Astrocyte (in vitro differentiated cells and primary cell): ENCODE data around the gene CNPY3. TPM values are rescaled to one million over a fixed set of nuclear protein-coding genes. Genes with fewer than 3 reads are reported as not detected.

Experiments
- DNase-seq: peaks from one replicate; pipeline ENCODE4 v3.0.0-alpha.2; 2010; ENCODE audit warnings: low read depth
- FAIRE-seq: peaks from 2 replicates; lab custom pipeline; 2011; peaks lifted over from hg19 to GRCh38; lab: Jason Lieb, UNC
- H2AFZ ChIP-seq: 2 replicates; pipeline ENCODE4 v1.6.0; 2012; ENCODE audit warnings: low read depth, low read length, inconsistent platforms
- H3K27ac ChIP-seq: 2 replicates; pipeline ENCODE4 v1.5.1; 2011; ENCODE audit warnings: low read depth, low read length, inconsistent platforms
- H3K27me3 ChIP-seq: 2 replicates; pipeline ENCODE4 v1.6.0; 2011; ENCODE audit warnings: low read length, inconsistent platforms; ENCODE audit not compliant: insufficient read depth
- H3K36me3 ChIP-seq: 2 replicates; pipeline ENCODE4 v1.5.1; 2011; ENCODE audit warnings: low read length, inconsistent platforms; ENCODE audit not compliant: insufficient read depth
- H3K4me1 ChIP-seq: 2 replicates; pipeline ENCODE4 v1.5.1; 2011; ENCODE audit warnings: low read length, inconsistent platforms; ENCODE audit not compliant: insufficient read depth
- H3K4me2 ChIP-seq: 2 replicates; pipeline ENCODE4 v1.6.0; 2012; ENCODE audit warnings: low read length, inconsistent platforms
- H3K4me3 ChIP-seq: 2 replicates; pipeline ENCODE4 v1.5.1; 2011; ENCODE audit warnings: low read depth, mild to moderate bottlenecking, low read length, inconsistent platforms; ENCODE audit not compliant: insufficient read depth
- H3K79me2 ChIP-seq: 2 replicates; pipeline ENCODE4 v1.6.0; 2012; ENCODE audit warnings: mild to moderate bottlenecking, low read length, inconsistent platforms; ENCODE audit not compliant: insufficient read depth
- H3K9ac ChIP-seq: 2 replicates; pipeline ENCODE4 v1.6.0; 2012; ENCODE audit warnings: mild to moderate bottlenecking, low read length, inconsistent platforms
- H3K9me3 ChIP-seq: 2 replicates; pipeline ENCODE4 v1.5.1; 2012; ENCODE audit warnings: low read depth, mild to moderate bottlenecking, low read length, inconsistent platforms; ENCODE audit not compliant: insufficient read depth
- H4K20me1 ChIP-seq: 2 replicates; pipeline ENCODE4 v1.6.0; 2012; ENCODE audit warnings: low read length, inconsistent platforms; ENCODE audit not compliant: insufficient read depth
- H3K27ac Mint-ChIP-seq: one replicate; pipeline ENCODE4 v1.8.0; 2021; ENCODE audit warnings: mild to moderate bottlenecking, mixed read lengths; ENCODE audit not compliant: unreplicated experiment
- H3K27me3 Mint-ChIP-seq: one replicate; pipeline ENCODE4 v1.8.0; 2021; ENCODE audit warnings: low read depth, mixed read lengths; ENCODE audit not compliant: unreplicated experiment
- H3K36me3 Mint-ChIP-seq: one replicate; pipeline ENCODE4 v1.8.0; 2021; ENCODE audit warnings: low read depth, mixed read lengths; ENCODE audit not compliant: unreplicated experiment
- H3K4me1 Mint-ChIP-seq: one replicate; pipeline ENCODE4 v1.8.0; 2021; ENCODE audit warnings: low read depth, mixed read lengths; ENCODE audit not compliant: unreplicated experiment
- H3K4me3 Mint-ChIP-seq: one replicate; pipeline ENCODE4 v1.8.0; 2021; ENCODE audit warnings: mild to moderate bottlenecking, moderate library complexity, mixed read lengths; ENCODE audit not compliant: unreplicated experiment
- H3K9me3 Mint-ChIP-seq: one replicate; pipeline ENCODE4 v1.8.0; 2021; ENCODE audit warnings: mild to moderate bottlenecking, mixed read lengths; ENCODE audit not compliant: unreplicated experiment
- CTCF ChIP-seq: IDR thresholded peaks from 2 replicates; pipeline ENCODE4 v1.5.1; 2011; ENCODE audit warnings: low read depth, mild to moderate bottlenecking, inconsistent platforms, low read length, moderate library complexity; ENCODE audit not compliant: insufficient read depth
- EZH2 ChIP-seq: IDR thresholded peaks from 2 replicates; pipeline ENCODE4 v1.6.1; 2012; ENCODE audit warnings: mild to moderate bottlenecking, low read length, inconsistent platforms; ENCODE audit not compliant: insufficient read depth
- total RNA-seq: library from RNA; stranded (reverse); gene quantifications from 2 replicates; pipeline ENCODE4 v1.2.1, GENCODE V29; 2021

The CNPY3 gene
- total RNA-seq, 1 donor from 2014 or later = 37.4 TPM

GRCh38 chr6:42978487-42978838 is 49.2 kb downstream of the CNPY3 start:
- TF ChIP-seq EZH2 (no peak), CTCF (no peak)
- Mint-ChIP-seq H3K36me3 (peaks cover 10% of the 10 kb centered on the region), H3K4me1 (peaks cover 12% of the 10 kb centered on the region), H3K9me3 (no peaks in the 10 kb centered on the region), H3K4me3 (peak overlapping the region; percentile 92), H3K27ac (peak overlapping the region; percentile 87), H3K27me3 (no peaks in the 10 kb centered on the region)
- Histone ChIP-seq H4K20me1 (peaks cover 11% of the 10 kb centered on the region), H3K27ac (peak overlapping the region; percentile 58), H3K9me3 (no peaks in the 10 kb centered on the region), H3K4me3 (peak overlapping the region; percentile 76), H3K4me1 (peaks cover 11% of the 10 kb centered on the region), H2AFZ (peak overlapping the region; percentile 85), H3K9ac (peak overlapping the region; percentile 83), H3K36me3 (no peaks in the 10 kb centered on the region), H3K27me3 (no peaks in the 10 kb centered on the region), H3K79me2 (peaks cover 24% of the 10 kb centered on the region), H3K4me2 (peak overlapping the region; percentile 94)
- no peak for FAIRE-seq
- DNase-seq = no peak

GRCh38 chr6:42978839-42979522 is 49.7 kb downstream of the CNPY3 start, which contains the start of gene PEX6:
PEX6 (minus strand) TSS chr6:42979181; CDS start chr6:42979150, 31 bp downstream.
- H3K4me1 Mint-ChIP-seq = peaks cover 12% of the 10 kb centered on the region
- TF ChIP-seq EZH2 = no peak
- TF ChIP-seq CTCF = no peak
- H3K36me3 ChIP-seq = no peaks in the 10 kb centered on the region
- H3K27ac Mint-ChIP-seq = peak within 1 kb of the TSS; percentile 87
- no peak for FAIRE-seq
- H3K79me2 ChIP-seq = peaks cover 24% of the 10 kb centered on the region
- peak; percentile 73 for DNase-seq
- peaks cover 16% of the 10 kb centered on the region for H3K4me1 ChIP-seq
- peak within 1 kb of the TSS; percentile 94 for H3K4me2 ChIP-seq
- H4K20me1 ChIP-seq = peaks cover 11% of the 10 kb centered on the region
- no peaks in the 10 kb centered on the region for H3K27me3 ChIP-seq
- H3K4me3 ChIP-seq = peak within 1 kb of the TSS; percentile 76
- peak within 1 kb of the TSS; percentile 83 for H3K9ac ChIP-seq
- H2AFZ ChIP-seq = peak within 1 kb of the TSS; percentile 85
- no peaks in the 10 kb centered on the region for H3K9me3 ChIP-seq
- H3K27ac ChIP-seq = peak within 1 kb of the TSS; percentile 58
- H3K36me3 Mint-ChIP-seq = peaks cover 7% of the 10 kb centered on the region
- peak within 1 kb of the TSS; percentile 92 for H3K4me3 Mint-ChIP-seq
- no peaks in the 10 kb centered on the region for H3K9me3 Mint-ChIP-seq
- no peaks in the 10 kb centered on the region for H3K27me3 Mint-ChIP-seq
